ENCODE data around the gene BMAL1.

Gene BMAL1

DNA sequence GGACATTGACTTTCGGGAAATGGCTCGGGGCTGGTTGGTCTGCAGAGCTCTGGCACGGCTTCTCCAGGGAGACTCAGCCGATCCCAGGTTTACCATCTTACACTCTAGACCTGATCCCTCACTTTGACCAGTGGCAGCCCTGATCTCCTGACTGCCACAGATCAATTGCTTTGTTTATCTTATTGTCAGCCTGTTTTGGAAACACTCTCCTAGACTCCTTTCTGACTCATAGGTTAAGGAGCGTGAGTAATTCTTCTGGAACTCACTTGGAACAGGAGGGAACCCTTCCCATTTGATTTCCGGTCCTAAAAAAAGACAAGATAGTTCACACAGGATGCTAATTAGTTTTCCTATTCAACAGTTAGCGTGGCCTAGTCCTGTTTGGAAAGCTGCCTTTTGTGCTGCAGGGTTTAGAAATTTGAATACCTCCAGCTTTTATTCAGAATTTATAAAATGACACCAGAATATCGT is 16.0 kb upstream of the BMAL1 start:
- no peak for DNase-seq

DNA sequence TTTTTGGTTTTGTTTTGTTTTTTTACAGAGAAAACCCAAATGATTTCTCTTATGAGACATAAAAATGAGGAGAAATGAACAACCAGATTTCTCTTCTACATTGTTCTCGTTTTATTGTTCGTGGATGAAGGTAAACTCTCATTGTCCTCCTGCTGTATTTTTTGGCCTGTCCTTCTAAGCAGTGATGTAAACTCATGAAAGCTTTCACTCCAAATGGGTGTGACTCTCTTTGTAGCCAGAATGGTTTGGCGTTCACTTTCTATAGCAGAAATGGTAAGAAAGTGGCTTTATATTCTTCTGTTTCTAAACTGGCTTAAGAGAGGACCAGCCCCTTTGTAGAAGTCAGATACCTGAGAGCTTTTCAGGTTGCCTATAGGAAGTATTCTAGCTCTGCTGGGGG is 15.5 kb upstream of the BMAL1 start:
- DNase-seq, result no peak

DNA sequence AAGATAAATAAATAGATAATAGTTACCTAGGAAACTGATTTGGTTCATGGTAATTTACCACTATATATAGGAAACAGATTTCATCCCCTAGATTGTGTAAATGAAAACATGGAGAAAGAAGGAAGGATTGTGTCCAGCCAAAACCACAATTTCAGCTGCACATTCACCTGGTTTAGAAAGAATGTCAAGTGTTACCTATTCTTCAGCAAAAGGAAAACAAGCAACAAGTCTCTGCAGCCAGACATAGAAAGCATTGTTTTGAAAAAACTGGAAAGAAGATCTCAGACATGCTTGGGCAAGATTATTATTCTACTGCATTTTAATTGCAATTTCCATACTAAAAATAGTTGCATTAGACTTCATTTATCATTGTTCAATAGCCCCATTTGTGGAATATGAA is 8.8 kb upstream of the BMAL1 start:
- no peak for DNase-seq

DNA sequence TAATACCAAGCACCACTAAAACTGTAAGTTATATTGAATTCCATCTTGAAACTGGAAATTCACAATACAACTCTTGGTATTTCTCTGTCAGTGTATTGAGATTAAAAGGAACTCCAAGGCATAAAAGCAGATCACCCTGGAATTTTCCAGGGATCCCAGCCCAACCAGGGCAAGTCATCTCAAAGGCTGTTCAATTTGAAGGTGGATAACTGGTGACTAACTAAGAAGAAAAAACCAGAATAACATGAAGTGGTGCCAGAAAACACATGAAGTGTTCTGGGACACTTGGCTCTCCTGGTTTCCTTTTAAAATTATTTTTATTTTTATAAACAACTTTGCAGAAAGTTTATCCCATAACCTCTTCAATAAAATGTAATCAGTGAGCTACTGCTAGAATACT is 7.8 kb upstream of the BMAL1 start:
- DNase-seq, result no peak

DNA sequence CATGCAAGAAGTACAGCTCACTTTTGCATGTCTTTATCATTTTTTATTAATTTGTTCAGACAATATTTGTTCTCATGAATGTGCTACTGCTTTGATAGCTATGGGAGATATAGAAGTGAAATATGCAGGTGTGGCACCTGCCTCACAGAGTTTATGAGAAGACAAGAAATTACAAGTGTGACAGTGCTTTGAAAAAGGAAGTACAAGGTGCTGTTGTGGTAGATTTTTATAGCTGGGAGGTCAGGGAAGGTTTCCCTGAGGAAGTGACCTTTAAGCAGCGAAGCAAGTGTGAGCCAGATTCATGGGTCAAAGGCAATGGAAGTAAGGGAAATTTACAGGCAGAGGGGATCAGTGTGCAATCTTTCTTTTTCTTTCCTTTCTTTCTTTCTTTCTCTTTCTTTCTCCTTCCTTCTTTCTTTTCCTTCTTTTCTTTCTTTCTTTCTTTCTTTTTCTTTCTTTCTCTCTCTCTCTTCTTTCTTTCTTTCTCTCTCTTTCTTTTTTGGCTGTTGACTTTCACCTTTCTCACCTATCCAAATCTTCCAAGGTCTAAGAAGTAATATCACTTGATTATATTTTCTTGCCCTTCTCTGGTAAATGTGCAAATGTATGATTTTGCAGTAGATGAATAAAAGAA is 6.4 kb upstream of the BMAL1 start:
- DNase-seq, result no peak

DNA sequence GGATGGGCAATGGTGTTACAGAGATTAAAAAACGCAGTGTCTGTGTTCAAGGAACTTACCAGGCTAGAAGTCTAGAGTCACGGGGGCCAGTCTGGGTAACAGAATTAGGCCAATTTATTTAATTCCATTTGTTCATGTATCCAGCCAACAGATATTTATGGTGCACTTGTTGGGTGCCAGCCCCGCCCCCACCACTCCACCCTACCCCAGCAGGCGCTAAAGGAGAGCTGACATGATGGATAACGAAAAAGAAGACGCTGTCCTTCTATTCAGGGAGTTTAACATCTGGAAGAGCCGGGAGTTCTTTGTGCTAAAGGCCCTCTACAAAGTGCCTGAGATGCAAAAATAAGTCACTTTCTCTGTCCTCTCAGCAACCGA is 1.1 kb upstream of the BMAL1 start:
- DNase-seq, result no peak

DNA sequence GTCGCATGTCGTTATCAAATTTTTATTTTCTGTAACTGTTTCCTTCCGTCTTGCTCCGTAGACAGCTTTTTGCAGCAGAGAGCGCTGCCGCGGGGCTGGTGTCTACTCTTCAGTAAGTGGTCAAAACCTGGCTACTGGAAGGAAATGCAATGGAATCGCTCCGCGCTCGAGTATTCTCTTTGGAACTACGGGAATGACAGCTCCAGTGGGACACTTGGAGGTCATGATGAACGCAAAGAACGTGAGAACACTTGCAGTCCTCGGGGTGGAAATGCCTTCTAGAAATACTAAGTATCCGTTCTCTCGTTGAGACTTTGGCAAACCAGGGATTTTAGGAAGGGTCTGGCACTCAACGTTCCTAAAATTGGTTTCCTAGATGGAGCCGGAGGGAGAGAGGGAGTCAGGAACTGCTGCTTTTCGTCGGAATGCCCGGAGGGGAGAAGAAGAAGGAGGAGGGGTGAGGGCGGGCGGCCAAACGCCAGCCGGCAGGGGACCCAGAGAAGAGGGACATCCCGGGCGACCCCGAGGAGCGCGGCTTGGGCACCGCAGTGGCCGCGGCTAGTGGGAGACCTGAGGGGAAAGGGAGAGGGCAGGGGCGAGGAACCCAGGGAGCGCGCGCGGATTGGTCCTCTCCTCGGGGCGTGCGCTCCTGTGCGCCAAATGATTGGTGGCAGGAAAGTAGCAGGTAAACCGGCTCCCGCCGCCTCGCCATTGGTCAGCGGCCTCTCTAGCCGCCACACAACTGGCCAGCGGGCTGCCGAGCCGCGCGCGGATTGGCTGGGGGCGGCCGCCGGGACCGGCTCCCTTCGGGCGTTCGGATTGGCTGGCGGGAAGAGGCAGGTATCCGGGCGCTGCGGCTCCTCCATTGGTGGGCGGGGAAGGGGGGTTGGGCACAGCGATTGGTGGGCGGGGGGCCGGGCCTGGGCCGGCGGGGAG is 490 bp upstream of the BMAL1 start:
- DNase-seq, result peak; percentile 97

DNA sequence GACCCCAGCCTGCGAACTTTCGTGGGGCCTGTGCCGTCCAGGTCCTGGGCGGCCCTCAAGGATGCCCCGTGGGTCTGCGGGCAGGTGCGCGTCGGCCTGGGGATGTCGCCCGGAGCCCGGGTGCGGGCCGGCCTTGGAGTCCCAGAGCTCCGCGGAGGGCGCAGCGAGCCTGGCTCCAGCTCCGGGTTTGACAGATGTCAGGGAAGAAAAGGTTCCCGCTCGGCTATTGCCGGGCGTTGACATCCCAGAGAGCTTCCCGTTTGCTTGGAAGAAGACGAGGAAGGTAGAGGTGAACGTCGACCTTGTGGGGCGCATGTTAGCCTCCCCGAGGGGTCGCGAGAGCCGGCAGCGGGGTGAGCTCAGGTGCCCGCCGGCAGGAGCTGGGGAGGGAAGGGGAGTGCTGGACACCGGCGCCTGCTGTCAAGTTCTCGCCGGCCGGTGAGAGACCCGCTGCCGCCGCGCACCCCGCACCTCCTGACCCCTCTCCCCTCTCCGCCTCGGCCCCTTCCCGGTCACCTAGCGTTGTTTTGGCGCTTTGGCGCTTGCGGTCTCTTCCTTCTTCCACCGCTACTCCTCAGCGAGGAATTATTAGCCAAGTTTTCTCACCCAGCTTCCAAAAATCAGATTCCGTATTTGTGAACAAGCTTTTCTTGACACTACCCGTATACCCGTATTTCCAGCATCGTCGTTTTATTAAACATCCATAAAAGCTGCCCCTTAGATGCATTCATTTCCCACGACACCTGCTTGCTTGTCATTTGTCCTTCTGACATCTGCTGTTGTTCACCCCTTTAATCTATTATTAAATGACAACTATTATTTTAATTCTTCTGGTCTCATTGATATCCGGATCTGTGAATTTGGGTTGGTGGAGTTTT is 1.3 kb downstream of the BMAL1 start:
- DNase-seq, result no peak

DNA sequence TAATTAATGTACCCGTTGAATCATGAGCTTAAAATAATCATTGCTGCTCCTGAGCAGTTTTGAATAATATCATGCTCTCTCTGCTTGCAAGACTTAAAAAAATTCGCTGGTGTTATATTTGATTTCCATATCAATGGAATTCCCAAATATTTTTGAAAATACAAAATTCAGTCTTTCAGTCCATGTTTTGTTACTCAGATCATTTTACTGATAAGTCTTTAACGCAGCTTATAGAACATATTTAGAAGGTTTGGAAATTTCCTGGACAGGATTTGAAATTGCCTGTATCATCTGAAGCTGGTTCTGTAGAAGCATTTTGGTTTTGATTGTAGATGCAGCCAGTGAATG is 1.9 kb downstream of the BMAL1 start:
- DNase-seq, result no peak

DNA sequence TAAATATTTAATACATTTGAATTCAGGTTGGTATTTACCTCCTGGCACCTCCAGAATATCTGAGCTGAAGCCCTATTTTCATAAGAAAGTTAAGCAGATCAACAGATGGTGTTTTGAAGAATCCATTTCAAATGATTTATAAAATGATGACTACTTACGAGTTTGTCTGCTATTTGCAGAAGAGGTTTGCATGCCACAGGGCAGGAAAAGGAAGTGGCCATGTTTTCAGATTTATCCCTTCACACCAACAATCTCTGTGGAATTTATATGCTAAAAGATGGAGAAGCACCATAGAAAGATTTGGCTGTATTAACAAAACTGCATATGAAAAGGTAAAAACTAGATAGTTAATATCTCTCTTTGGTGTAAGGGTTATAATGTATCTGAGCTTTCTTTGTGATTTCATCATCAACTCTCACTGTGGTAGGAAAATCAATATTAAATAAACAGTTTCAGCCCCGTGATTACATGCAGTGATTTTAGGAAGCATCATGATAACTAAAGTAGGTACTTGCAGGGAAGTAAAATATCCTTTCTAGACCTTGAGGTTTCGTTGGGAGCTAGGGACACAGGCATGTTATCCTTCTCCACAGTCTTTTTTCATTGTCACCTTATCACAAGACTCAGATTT is 2.6 kb downstream of the BMAL1 start:
- no peak for DNase-seq

DNA sequence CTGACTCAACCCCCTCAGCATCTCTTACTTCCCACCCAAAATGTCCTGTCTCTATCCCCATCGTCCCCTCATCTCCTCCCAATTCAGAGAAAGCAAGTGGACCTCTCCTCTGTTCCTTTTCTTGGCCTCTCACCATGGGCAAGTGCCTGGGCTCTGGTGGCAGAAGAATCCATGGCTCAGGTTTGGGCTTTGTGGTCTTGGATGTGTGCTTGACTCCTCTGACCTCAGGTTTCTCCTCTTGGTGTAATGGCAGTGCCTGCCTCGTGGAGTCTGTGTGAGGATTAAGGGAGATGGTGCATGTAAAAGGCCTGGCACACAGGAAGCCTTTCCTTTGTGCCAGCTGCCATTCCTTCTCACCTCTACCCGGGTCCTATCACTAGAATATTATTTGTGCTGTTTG is 3.2 kb downstream of the BMAL1 start:
- DNase-seq, result no peak

DNA sequence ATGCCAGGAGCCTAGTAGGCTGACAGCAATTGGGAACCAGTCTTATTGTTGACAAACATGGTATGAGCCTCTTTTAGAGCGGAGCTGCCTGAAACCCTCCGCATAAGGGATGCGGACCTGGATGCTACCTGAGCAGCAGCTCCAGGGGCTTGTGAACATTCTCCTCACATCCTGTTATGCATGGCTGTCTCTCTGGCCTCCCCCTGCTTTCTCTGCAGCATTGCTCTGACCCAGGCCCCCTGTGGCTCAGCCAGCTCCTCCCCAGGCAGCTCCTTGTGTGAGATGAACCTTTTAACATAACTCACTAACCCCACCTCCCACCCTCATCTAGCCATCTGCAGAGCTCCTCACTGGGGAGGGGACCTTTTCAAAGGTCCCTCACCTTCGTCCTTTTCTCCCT is 6.0 kb downstream of the BMAL1 start:
- no peak for DNase-seq

DNA sequence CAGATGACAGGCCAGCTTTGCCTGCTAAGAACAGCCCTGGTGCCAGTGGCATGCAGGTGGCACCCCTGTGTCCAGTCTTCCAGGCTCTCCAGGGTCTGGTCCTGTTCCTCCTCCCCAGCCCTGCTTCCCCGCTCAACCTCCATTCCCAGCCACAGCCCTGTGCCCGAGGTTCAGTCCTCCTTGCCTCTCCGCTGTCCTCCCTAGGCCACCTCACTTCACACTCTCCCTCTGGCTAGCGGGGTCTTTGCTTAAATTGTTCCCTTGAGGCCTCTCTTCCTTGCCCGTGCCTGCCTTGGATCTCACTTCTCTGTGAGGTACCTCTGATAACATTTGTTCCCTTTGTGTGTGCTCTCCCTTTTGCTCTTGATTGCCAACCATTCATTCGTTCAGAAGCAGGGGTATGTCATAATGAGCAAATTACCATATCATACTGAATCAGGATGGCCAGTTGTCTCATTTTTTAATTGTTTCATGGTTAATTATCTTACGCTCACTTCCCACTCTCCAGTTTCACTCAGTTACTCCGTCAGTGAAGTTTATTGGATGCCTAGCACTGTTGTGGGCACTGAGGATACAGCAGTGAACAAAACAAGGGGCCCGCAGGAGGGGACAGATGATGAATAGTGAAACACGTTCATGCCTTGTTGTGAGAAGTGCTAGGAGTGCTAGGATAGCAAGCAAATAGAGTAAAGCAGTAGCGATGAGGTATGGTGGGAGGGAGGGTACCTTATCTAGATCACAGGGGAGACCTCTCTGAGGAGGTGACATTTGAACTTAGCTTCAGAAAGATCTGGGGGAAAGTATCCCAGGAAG is 7.4 kb downstream of the BMAL1 start:
- peak; percentile 45 to 55 for DNase-seq

DNA sequence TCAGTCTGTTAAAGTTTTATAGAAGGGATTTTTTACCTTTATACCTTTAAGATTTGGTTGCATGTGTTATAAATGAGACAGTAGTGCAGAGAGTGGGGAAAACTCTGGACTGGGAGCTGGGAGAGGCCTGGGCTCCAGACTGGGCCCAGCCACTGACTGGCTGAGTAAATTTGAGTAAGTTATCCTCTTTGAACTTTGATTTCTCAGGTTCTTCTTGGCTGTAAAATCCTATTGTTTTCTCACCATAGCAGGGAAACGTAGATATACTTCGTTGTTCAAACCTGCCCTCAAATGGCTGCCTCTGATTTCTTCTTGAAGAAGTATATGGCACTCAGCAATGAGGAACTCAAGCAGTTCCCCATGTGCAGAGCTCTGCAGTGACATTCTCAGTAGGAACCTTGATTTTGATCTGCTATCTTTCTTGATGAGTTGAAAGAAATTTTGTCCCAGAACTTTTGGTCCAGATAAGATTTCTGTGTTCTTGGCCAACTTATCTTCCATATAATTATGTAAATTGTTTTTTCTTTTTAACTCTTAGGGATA is 8.8 kb downstream of the BMAL1 start:
- DNase-seq, result no peak

DNA sequence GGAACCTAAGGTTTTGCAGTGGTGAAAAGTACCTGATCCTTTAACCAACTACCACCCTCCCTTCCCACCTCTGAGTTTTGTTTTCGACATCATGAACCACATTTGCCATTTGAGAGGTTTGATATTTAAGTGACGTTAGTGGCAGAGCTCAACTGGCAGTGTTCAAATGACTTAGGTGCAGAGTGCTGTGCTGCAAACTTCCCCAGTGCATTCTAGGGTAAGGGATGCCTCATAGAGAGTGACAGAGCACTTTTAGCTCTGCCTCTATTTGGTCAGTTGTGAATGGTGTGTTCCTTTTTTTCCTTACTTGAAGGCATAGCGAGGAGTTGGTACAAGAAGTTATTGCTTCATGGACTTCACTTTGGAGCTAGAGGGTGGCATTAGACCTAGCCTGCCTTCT is 9.4 kb downstream of the BMAL1 start:
- DNase-seq, result peak; percentile 40 to 55

DNA sequence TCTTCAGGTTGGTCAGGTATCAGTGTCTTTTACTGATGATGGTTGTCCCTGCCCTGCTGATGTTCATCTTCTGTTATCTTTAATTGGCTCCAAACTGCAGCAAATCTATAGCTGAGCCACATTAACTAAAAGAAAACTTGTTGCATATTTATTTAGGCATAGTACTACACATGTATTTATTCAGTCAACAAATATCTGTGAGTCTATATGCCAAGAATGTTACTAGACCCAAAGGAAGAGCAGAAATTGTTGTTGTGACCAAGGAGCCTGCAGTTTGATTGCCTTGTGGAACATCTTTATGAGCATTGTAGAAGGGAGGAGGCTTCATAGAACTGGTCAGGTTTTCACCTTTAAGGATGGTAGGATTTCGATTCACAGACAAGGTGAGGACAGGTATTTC is 10.1 kb downstream of the BMAL1 start:
- DNase-seq, result no peak

DNA sequence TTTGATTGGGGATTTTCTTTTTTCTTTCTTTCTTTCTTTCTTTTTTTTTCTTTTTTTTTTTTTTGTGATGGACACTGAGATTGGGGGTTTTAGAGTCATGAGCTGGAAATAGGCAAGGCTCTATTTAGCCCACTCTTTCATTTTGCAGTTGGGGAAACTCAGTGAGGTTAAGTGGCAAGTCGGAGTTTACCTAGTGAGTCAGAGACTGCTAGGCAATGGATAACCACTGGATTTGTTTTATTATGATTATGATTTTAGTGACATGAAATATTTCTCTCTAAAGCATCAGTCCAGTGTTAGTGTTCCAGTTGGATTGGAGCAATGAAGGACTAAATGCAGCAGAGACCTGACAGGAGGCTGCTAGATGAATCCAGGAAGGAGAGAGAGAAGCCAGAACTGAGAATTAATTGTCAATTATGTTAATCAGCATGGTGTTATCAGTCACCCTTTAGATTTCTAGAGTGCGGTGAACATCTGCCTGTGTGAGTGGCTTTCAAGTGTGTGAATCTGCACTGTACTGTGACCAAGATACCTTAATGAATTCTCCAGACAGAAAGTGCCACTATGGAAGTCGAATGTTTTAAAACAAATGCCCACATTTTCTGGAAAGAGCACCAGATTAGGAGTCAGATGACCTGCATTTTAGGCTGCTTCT is 10.9 kb downstream of the BMAL1 start:
- no peak for DNase-seq

DNA sequence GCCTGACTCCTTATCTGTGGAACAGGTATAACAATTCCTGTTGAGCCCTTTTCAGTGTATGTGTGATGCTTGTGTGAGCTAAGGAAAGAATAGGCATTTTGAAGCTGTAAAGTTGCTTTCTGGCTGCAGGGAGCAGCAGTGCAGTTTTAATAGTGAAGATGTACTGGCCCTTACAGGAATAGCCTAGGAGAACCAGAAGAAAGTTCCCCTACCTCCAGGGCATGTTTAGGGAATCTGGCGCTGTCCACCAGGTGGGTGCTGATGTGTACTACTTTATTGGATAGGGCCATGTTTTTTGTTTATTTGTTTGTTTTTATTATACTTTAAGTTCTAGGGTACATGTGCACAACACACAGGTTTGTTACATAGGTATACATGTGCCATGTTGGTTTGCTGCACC is 11.5 kb downstream of the BMAL1 start:
- DNase-seq, result no peak

DNA sequence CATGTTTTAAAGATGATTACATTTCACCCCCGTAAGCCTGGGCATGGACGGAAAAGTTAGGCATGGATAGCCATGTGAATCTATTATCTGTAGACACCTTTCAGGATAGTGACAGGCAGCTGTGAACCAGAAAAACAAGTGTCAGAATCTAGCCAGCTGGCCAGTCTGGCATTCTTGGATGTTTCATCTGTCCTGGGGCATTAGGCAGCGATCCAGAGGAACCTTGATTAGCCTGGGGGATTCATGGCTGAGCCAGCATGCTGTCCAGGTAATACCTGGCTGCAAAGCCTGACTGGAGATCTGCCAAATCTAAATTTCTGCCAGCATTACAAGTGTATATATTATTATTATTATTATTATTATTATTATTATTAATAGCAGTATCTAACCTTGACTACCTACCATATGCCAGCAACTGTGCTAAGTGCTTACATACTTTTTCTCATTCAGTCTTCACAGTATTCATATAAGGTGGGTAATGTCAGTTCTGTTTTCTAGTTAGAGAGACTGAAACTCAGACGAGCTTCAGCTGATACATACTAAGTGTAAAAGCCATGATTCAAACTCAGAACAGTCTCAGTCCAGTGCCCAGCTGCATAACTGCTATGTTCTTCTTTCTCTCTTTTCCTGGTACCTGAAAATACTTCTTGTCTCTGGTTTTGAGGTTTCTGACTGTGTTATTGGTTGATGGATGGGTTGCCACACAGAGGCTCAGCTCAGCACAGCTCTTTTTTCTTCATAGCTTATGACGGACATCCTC is 12.8 kb downstream of the BMAL1 start:
- no peak for DNase-seq

DNA sequence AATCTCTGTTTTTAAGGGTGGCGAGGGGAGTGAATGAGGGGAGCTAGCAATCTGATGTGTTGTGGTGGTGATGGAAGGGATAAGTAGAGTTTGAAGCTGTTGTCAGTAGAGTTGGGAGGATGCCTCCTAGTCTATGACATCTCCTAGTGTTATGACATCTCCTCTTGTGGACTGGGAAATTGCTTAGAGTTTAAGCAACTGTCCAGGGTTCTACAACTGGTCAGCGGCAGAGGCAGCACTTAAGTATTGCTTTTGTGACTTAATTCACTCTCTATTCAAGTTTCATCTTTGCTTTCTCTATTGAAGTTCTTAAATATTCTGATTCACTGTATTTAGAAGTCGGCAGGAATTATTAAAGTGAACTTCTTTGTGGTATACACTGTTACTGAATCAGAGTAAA is 13.8 kb downstream of the BMAL1 start:
- DNase-seq, result no peak

DNA sequence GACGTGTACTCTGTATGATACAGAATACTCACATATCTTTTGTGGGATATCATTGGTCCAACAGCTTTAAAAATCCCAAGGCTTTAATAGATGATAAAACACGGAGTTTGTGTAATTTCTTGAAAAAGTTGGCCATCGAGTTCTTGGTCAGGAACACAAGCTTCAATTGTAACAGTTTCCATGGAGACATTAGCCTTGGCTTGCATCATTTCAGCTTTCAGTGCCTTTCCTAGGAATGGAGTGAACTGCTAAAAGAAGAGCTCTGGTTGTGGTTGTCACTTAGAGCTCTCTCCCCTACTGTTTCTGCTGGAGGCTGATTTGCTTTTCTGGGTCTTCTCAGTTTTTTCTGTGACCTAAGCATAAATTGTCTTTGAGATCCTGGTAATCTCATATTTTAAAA is 14.2 kb downstream of the BMAL1 start:
- DNase-seq, result no peak
